ENCODE measurements around the gene USP37.

DNA sequence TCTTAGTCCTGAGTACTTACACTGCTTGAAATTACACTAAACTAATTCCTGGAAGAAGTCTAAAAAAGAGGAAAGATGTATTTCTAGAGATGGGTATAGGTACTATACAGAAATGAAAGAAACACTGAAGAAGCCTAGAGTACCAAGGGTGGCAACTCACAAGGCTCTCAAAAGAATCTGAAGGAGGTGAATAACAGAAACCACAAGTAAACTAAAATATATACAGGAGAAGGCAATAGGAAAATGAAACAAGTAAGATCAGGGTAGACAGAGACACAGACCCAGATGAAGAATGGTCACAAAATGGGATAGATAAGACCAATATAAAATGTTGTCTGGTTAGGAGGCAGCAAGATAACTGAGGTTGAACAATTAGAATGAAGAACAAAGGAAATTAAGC, 59.9 kb downstream of the USP37 start:
- TF ChIP-seq JUND (IDR thresholded peaks at IDR 0.05) (no peak), CTCF (IDR thresholded peaks at IDR 0.05 in 2 of 3, conservative IDR thresholded peaks at IDR 0.05 in 1 of 3; ENCODE audit: borderline replicate concordance in 1 of 3, insufficient read depth in 1 of 3, low read depth in 2 of 3, low read length in 2 of 3) (no peak), MAX (IDR thresholded peaks at IDR 0.05) (no peak), POLR2A (IDR thresholded peaks at IDR 0.05; ENCODE audit: borderline replicate concordance, extremely low read depth, insufficient read depth, insufficient read length) (no peak), SIN3A (IDR thresholded peaks at IDR 0.05; ENCODE audit: low read depth) (no peak), SRF (IDR thresholded peaks at IDR 0.05; ENCODE audit: low read depth) (no peak), EZH2 (IDR thresholded peaks at IDR 0.05) (no peak)

Measured in HCT116 (cell line).